Loucy (cell line): ENCODE results near the gene EFNA5.

Experiments used
- EZH2phosphoT487 ChIP-seq: fragments of 200-600 bp; IDR thresholded peaks from 2 replicates; pipeline ENCODE4 v1.6.1; 2018; ENCODE audit warnings: antibody characterized with exemption, mild to moderate bottlenecking, moderate library complexity, borderline replicate concordance
- TF ChIP-seq, protein P1 (sequence below): fragments of 200-600 bp; sonication (generic); conservative IDR thresholded peaks from 2 replicates; pipeline ENCODE4 v1.5.1; 2014; ENCODE audit warnings: mild to moderate bottlenecking, antibody characterized with exemption, low read length

DNA sequence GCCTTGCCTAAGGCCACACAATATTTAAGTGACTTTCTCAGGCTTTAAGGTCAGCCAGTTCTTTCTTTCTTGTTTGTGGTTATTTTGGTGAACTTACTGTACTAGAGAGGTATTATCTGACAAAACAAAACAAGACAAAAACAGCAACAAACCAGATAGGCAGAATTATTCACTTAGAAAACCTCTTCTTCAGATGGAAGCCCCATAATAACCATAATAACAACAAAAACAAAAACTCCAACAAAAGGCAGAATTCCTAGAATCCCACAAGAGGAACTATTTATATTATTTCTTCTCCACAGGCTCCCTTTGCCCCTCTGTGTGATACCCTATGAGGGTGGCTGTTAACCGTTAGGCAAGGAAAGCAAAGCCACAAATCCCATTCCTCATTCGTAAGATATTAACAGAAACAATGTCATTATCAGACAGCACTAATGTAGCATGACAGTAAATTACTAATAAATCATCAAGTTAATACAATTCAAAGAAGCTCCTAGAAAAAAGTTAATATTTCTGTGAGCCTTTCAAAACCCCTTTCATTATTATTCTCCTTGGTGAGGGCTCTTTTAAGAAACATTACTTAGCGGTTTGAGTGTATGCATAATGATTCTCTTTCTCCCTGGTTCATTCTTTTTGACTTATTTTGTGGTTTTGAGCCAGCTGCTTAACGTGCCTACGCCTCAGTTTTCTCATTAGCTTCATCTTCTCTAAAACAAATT, 274.9 kb downstream of the EFNA5 start:
- TF ChIP-seq, protein P1, sequence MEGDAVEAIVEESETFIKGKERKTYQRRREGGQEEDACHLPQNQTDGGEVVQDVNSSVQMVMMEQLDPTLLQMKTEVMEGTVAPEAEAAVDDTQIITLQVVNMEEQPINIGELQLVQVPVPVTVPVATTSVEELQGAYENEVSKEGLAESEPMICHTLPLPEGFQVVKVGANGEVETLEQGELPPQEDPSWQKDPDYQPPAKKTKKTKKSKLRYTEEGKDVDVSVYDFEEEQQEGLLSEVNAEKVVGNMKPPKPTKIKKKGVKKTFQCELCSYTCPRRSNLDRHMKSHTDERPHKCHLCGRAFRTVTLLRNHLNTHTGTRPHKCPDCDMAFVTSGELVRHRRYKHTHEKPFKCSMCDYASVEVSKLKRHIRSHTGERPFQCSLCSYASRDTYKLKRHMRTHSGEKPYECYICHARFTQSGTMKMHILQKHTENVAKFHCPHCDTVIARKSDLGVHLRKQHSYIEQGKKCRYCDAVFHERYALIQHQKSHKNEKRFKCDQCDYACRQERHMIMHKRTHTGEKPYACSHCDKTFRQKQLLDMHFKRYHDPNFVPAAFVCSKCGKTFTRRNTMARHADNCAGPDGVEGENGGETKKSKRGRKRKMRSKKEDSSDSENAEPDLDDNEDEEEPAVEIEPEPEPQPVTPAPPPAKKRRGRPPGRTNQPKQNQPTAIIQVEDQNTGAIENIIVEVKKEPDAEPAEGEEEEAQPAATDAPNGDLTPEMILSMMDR, result no peak
- no peak for TF ChIP-seq EZH2phosphoT487
